Caco-2 (cell line): ENCODE data around the gene TTLL5. TPM values are rescaled to one million over a fixed set of nuclear protein-coding genes. Genes with fewer than 3 reads are reported as not detected.
"Not testable (repeated sequence)": the region's sequence is repeated elsewhere in the genome, so short reads cannot be mapped to it uniquely, and the experiment has no call there.

Source experiments
- BruUV-seq: library from RNA; stranded (reverse); fragments of 400-500 nt; replicated peaks from 2 replicates; lab custom pipeline; 2021; lab: Mats Ljungman, UMichigan
- CTCF ChIA-PET: fragments of 300-600 bp; sonication (Branson Sonifier 250); formaldehyde crosslinking; loops from one replicate; lab custom pipeline; 2022; ENCODE audit warnings: antibody characterized with exemption; lab: Charles Lee
- POLR2A ChIA-PET: fragments of 300-600 bp; sonication (Branson Sonifier 250); formaldehyde crosslinking; loops from one replicate; lab custom pipeline; 2022; ENCODE audit warnings: antibody characterized with exemption; lab: Charles Lee
- DNase-seq, 2 experiments: peaks; one replicate each; pipeline versions ENCODE4 v3.0.0 to v3.0.0-alpha.2; 2020 to 2022
- H3K27me3 ChIP-seq: replicated peaks from 2 replicates; pipeline ENCODE4 v1.6.0; 2011; ENCODE audit warnings: low read length; ENCODE audit not compliant: control insufficient read depth, insufficient read depth
- H3K36me3 ChIP-seq: 2 replicates; pipeline ENCODE4 v1.5.1; 2011; ENCODE audit warnings: low read length; ENCODE audit not compliant: control insufficient read depth, insufficient read depth
- H3K4me1 ChIP-seq: fragments of 250-450 bp; sonication (Bioruptor Pico); 2 replicates; pipeline ENCODE4 v1.5.1; 2020; ENCODE audit warnings: mild to moderate bottlenecking
- H3K4me3 ChIP-seq: 2 replicates; pipeline ENCODE4 v1.5.1; 2011; ENCODE audit warnings: low read depth, mild to moderate bottlenecking, control low read depth, low read length
- H3K9me3 ChIP-seq: fragments of 250-450 bp; sonication (Bioruptor Pico); 2 replicates; pipeline ENCODE4 v1.5.1; 2020; ENCODE audit warnings: mild to moderate bottlenecking, moderate library complexity
- H3K27ac Mint-ChIP-seq: one replicate; pipeline ENCODE4 v1.8.0; 2022; ENCODE audit warnings: mixed read lengths; ENCODE audit not compliant: unreplicated experiment
- H3K27me3 Mint-ChIP-seq: one replicate; pipeline ENCODE4 v1.8.0; 2022; ENCODE audit warnings: mixed read lengths; ENCODE audit not compliant: insufficient read depth, unreplicated experiment
- H3K36me3 Mint-ChIP-seq: one replicate; pipeline ENCODE4 v1.8.0; 2022; ENCODE audit warnings: mild to moderate bottlenecking, mixed read lengths; ENCODE audit not compliant: insufficient read depth, unreplicated experiment
- H3K4me1 Mint-ChIP-seq: one replicate; pipeline ENCODE4 v1.8.0; 2022; ENCODE audit warnings: low read depth, mixed read lengths; ENCODE audit not compliant: unreplicated experiment
- H3K4me3 Mint-ChIP-seq: one replicate; pipeline ENCODE4 v1.8.0; 2022; ENCODE audit warnings: mild to moderate bottlenecking, moderate library complexity, mixed read lengths; ENCODE audit not compliant: unreplicated experiment
- H3K9me3 Mint-ChIP-seq: one replicate; pipeline ENCODE4 v1.8.0; 2022; ENCODE audit warnings: mixed read lengths; ENCODE audit not compliant: unreplicated experiment
- CTCF ChIP-seq, 2 experiments: fragments of 200-600 bp in 1 of 2; IDR thresholded peaks; 1 replicate in 1 of 2; 2 replicates in 1 of 2; pipeline versions ENCODE4 v1.5.1 to v1.8.0; 2011 to 2022; ENCODE audit warnings: antibody characterized with exemption in 1 of 2, control low read depth in 1 of 2, inconsistent platforms in 1 of 2, low read depth in 1 of 2, low read length in 1 of 2, mild to moderate bottlenecking in 1 of 2, moderate library complexity in 1 of 2; ENCODE audit not compliant: insufficient read depth in 1 of 2, severe bottlenecking in 1 of 2, unreplicated experiment in 1 of 2
- intact Hi-C: fragments of 100-400 bp; cut with micrococcal nuclease; formaldehyde crosslinking; loops from one replicate; pipeline ENCODE4 v1.10.0; 2022; ENCODE audit not compliant: unreplicated experiment
- total RNA-seq: library from RNA; stranded (reverse); gene quantifications from 2 replicates; pipeline ENCODE4 v1.2.3, GENCODE V29; 2022

The TTLL5 gene
- total RNA-seq, 1 experiment from 2014 or later, result 38.2 TPM

GRCh38 chr14:75925141-75925840, 264.2 kb downstream of the TTLL5 start:
- H3K4me1 ChIP-seq, intact Hi-C loops, H3K27ac Mint-ChIP-seq, H3K36me3 Mint-ChIP-seq, H3K27me3 Mint-ChIP-seq, H3K4me3 Mint-ChIP-seq, H3K9me3 ChIP-seq, POLR2A ChIA-PET, H3K4me1 Mint-ChIP-seq, BruUV-seq, H3K9me3 Mint-ChIP-seq, H3K27me3 ChIP-seq, H3K4me3 ChIP-seq, DNase-seq, H3K36me3 ChIP-seq: not testable (repeated sequence)
- CTCF ChIA-PET, result interaction anchor here (0.6 kb wide), 1 partner anchor 413 kb away, joined by 3 read pairs; no protein-coding TSS in a partner anchor

DNA sequence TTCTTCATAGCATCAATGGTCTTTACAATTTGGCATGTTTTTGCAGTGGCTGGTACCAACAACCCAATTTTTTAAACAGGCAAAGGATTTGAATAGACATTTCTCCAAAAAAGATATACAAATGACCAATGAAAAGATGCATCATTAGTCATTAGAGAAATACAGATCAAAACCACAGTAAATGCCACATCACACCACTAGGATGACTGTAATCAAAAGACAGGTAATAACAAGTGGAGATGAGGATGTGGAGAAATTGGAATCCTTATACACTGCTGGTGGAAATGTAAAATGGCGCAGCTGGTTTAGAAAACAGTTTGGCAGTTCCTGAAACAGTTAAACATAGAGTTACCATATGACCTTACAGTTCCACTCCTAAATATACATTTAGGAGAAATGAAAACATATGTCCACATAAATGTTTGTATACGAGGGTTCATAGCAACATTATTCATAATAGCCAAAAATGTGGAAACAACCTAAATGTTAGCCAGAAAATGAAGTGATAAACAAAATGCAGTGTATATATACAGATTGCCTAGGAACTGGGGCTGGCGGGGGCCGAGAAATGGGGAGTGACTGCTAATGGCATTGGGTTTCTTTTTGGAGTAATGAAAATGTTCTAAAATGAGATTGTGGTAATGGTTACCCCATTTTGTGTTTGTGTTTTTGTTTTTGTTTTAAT, 265.5 kb downstream of the TTLL5 start:
- BruUV-seq, result no TSS peak
- no peaks in the 10 kb centered on the region for H3K27me3 Mint-ChIP-seq
- H3K9me3 ChIP-seq, result no peaks in the 10 kb centered on the region

DNA sequence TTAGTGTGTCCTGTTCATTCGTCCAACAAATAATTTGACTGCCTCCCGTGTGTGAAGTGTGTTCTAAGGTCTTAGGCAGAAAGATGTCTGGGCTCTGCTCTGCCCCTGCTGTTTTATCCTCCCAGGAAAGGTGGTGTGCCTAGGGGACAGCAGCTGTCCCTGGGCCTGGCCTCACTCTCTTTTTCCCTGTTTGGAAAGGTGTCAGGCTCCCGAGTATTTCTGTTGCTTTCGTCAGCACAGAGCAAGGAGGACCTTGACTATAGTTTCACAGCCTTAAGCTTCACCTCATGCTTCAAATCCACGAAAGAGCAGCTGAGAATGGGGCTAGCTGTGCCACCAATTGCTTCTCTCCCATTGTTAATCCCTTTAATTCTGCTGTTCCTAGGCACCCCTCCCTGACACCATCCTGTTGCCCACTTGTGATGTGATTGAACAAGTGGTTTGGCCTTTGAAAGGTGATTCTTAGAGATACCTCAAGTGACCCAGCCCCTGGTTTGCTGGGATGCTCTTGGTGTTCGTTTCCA, 266.6 kb downstream of the TTLL5 start:
- CTCF ChIA-PET, result no interaction called here
- H3K4me1 ChIP-seq, result peaks cover 14% of the 10 kb centered on the region
- Mint-ChIP-seq H3K9me3 (no peaks in the 10 kb centered on the region), H3K36me3 (no peaks in the 10 kb centered on the region), H3K27ac (no peak overlapping the region), H3K4me1 (peaks cover 15% of the 10 kb centered on the region), H3K4me3 (no peak overlapping the region), H3K27me3 (no peaks in the 10 kb centered on the region)
- no peaks in the 10 kb centered on the region for H3K36me3 ChIP-seq
- no peaks in the 10 kb centered on the region for H3K9me3 ChIP-seq
- no peaks in the 10 kb centered on the region for H3K27me3 ChIP-seq
- POLR2A ChIA-PET, result no interaction called here
- DNase-seq, result no peak
- no TSS peak for BruUV-seq
- intact Hi-C loops, result no loop called here
- TF ChIP-seq CTCF (IDR thresholded peaks at IDR 0.05; ENCODE audit: insufficient read depth in 1 of 2, low read depth in 1 of 2, low read length in 1 of 2, severe bottlenecking in 1 of 2, unreplicated experiment in 1 of 2), result no peak
- H3K4me3 ChIP-seq, result no peak overlapping the region

More for the DNA sequence above, 265.5 kb downstream of the TTLL5 start:
- ChIA-PET CTCF (no interaction called here), POLR2A (no interaction called here)
- TF ChIP-seq CTCF (IDR thresholded peaks at IDR 0.05; ENCODE audit: insufficient read depth in 1 of 2, low read depth in 1 of 2, low read length in 1 of 2, severe bottlenecking in 1 of 2, unreplicated experiment in 1 of 2), result peak in 1 of 2 experiments; percentile 12
- no peaks in the 10 kb centered on the region for H3K36me3 Mint-ChIP-seq
- no peaks in the 10 kb centered on the region for H3K27me3 ChIP-seq
- H3K27ac Mint-ChIP-seq, result no peak overlapping the region
- H3K36me3 ChIP-seq, result no peaks in the 10 kb centered on the region
- H3K4me3 Mint-ChIP-seq, result no peak overlapping the region
- H3K9me3 Mint-ChIP-seq, result no peaks in the 10 kb centered on the region
- no peak for DNase-seq
- peaks cover 11% of the 10 kb centered on the region for H3K4me1 ChIP-seq
- H3K4me3 ChIP-seq, result no peak overlapping the region
- intact Hi-C loops, result no loop called here
- H3K4me1 Mint-ChIP-seq, result peaks cover 11% of the 10 kb centered on the region
